Muscle of leg (tissue), 11 donors: ENCODE data around the gene PMM2. TPM values are rescaled to one million over a fixed set of nuclear protein-coding genes. Genes with fewer than 3 reads are reported as not detected.

Experiments used
- DNase-seq: peaks from one replicate; pipeline ENCODE4 v3.0.0; 2013
- H3K27ac ChIP-seq: one replicate; pipeline ENCODE4 v1.5.1; 2013; ENCODE audit warnings: mild to moderate bottlenecking, low read length, control low read depth
- H3K27me3 ChIP-seq: one replicate; pipeline ENCODE4 v1.6.1; 2013; ENCODE audit warnings: low read length; ENCODE audit not compliant: control insufficient read depth, insufficient read depth
- H3K36me3 ChIP-seq: one replicate; pipeline ENCODE4 v1.6.1; 2013; ENCODE audit warnings: low read length; ENCODE audit not compliant: control insufficient read depth, insufficient read depth
- H3K4me1 ChIP-seq: one replicate; pipeline ENCODE4 v1.6.1; 2013; ENCODE audit warnings: low read length; ENCODE audit not compliant: control insufficient read depth, insufficient read depth
- H3K4me3 ChIP-seq: one replicate; pipeline ENCODE4 v1.5.1; 2013; ENCODE audit warnings: low read length, control low read depth
- H3K9me3 ChIP-seq: replicated peaks from 2 replicates; pipeline ENCODE4 v1.6.1; 2013; ENCODE audit warnings: low read depth, low read length; ENCODE audit not compliant: control insufficient read depth
- WGBS: methylation state at CpG from one replicate; pipeline ENCODE4 v1.1.5; 2013; ENCODE audit warnings: missing lambda C conversion rate; ENCODE audit not compliant: insufficient coverage; 5-methylcytosine and 5-hydroxymethylcytosine counted together
- polyA plus RNA-seq, 8 donors: library from polyadenylated mRNA; unstranded; fragments of 120-200 nt; gene quantifications; one replicate each; pipeline versions ENCODE4 v1.2.1 to v1.2.3, GENCODE V29; 2013; ENCODE audit warnings: inconsistent platforms in 1 of 8, low replicate concordance in 1 of 8; ENCODE audit not compliant: insufficient read length in 8 of 8, insufficient read depth in 1 of 8
- total RNA-seq: library from RNA; stranded (reverse); fragments of 120-200 nt; gene quantifications from one replicate; pipeline ENCODE4 v1.2.4, GENCODE V29; 2013

PMM2 gene
- total and polyA plus RNA-seq, 9 donors = 17.5 to 26.2 (median 19.6) TPM

DNA sequence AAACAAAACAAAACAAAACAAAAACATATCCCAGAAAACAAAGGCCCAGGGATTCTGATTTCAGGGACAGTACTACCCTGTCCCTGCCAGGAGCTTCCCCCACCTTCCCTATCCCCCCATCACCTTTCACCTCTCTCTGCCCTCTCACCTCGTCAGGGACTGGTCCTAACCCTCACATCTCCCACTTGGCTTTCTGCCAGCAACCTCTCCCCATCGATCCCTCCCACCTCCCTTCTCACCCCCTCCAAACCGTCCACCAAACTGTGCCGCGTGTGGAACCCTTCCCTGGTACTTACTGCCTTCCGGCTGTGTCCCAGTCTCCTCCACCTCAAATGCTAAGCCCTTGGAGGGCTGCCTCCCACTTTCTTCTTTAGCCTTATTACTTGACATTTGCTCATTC, 36.6 kb upstream of the PMM2 start:
- Histone ChIP-seq H3K4me3 (no peak overlapping the region), H3K36me3 (peaks cover 25% of the 10 kb centered on the region), H3K27me3 (no peaks in the 10 kb centered on the region), H3K27ac (no peak overlapping the region), H3K9me3 (no peaks in the 10 kb centered on the region), H3K4me1 (no peaks in the 10 kb centered on the region)
- WGBS = 58% methylated on average over 6 of the region's 6 CpGs
- DNase-seq = no peak

DNA sequence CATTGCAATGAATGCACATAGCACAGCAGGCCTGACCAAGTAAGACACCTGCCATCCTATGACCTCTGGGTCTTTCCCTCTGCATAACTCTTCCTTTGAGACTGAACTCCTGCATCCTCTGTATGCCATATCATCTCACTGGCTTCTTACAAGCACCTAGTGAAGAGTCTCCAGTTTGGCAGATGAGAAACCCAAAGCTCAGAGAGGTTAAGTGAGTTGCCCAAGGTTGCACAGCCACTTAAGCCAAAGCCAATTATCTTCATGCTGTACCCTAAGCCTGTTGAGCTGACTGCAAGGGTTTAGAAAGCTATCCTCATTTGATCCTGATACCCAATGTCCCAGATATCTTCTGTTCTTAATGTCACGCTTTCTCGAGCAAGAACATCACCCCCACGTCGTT, 35.4 kb upstream of the PMM2 start:
- no peaks in the 10 kb centered on the region for H3K4me1 ChIP-seq
- WGBS = 73% methylated on average over 4 of the region's 4 CpGs

DNA sequence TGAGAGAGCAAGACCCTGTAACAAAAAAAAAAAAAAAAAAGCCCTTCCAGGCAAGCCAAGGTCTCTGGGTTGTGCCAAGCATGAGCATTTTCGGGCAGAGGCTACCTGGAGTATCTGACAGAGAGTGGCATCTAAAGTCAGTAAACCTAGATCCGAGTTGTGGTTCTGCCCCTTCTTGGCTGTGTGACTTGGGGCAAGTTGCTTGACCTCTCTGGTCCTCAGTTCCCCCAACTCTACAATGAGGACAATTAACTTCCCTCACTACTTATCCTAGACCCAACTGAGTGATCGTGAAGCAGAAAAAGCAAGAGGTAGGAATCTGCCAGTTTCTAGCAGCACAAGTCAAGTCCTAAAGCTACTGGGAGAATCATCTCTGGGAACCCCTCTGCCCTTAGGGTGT, 34.6 kb upstream of the PMM2 start:
- H3K9me3 ChIP-seq = no peaks in the 10 kb centered on the region
- peaks cover 22% of the 10 kb centered on the region for H3K36me3 ChIP-seq
- H3K4me1 ChIP-seq = no peaks in the 10 kb centered on the region
- H3K27me3 ChIP-seq = no peaks in the 10 kb centered on the region
- no peak overlapping the region for H3K27ac ChIP-seq
- 100% methylated on average over 1 of the region's 3 CpGs for WGBS
- no peak overlapping the region for H3K4me3 ChIP-seq
- DNase-seq = no peak

More for the DNA sequence above, 35.4 kb upstream of the PMM2 start:
- Histone ChIP-seq H3K27ac (no peak overlapping the region), H3K9me3 (no peaks in the 10 kb centered on the region), H3K4me3 (no peak overlapping the region), H3K36me3 (peaks cover 21% of the 10 kb centered on the region), H3K27me3 (no peaks in the 10 kb centered on the region)
- no peak for DNase-seq

DNA sequence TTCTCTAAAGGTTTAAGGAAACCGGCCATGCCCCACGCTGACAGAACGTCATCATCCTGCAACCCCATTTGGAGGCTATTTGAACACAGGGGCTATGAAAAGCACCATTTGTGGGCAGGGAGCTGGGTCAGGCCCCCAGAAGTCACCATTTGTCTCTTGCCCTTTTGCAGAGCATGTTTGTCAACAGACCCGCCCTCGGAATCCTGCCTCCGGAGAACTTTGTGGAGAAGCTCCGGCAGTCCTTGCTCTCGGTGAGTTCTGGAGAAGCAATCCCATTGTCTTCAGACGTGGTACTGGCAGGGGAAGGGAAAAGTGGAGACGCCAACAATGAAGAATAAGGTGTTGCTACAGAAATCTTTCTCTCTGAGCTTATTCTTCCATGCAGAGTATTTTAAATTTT, 33.7 kb upstream of the PMM2 start:
- H3K4me3 ChIP-seq = no peak overlapping the region
- H3K36me3 ChIP-seq = peaks cover 24% of the 10 kb centered on the region
- no peaks in the 10 kb centered on the region for H3K9me3 ChIP-seq
- no peaks in the 10 kb centered on the region for H3K4me1 ChIP-seq
- no peak overlapping the region for H3K27ac ChIP-seq
- DNase-seq = no peak
- H3K27me3 ChIP-seq = no peaks in the 10 kb centered on the region
- 57% methylated on average over 8 of the region's 10 CpGs for WGBS

DNA sequence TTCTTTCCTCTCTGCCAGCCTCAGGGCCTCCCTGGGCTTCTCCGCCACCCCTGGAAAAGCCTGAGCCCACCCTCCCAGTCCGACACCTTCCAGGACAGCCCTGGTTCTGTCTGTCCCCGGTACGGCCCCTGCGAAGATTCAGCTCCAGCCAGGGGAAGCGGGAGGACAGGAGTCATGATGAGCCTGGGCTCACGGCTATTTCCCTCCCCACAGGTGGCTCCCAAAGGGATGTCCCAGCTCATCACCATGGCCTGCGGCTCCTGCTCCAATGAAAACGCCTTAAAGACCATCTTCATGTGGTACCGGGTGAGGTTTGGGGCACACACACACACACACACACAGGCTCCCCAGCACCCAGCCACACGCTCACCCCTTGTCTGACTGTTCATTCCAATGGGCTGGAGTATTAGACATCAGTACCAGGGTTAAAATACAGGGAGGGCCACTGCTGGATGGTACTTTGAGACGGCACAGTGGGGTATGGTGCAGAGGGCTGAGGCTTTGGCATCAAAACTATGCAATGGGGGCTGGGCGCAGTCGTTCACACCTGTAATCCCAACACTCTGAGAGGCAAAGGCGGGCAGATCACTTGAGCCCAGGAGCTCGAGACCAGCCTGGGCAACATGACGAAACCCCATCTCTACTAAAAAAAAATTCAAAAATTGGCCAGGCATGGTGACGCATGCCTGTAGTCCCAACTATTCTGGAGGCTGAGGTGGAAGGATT, 33.0 kb upstream of the PMM2 start:
- no peaks in the 10 kb centered on the region for H3K27me3 ChIP-seq
- H3K9me3 ChIP-seq = no peaks in the 10 kb centered on the region
- DNase-seq = no peak
- no peak overlapping the region for H3K27ac ChIP-seq
- WGBS = 83% methylated on average over 8 of the region's 18 CpGs
- H3K4me3 ChIP-seq = no peak overlapping the region
- H3K4me1 ChIP-seq = no peaks in the 10 kb centered on the region
- peaks cover 26% of the 10 kb centered on the region for H3K36me3 ChIP-seq

DNA sequence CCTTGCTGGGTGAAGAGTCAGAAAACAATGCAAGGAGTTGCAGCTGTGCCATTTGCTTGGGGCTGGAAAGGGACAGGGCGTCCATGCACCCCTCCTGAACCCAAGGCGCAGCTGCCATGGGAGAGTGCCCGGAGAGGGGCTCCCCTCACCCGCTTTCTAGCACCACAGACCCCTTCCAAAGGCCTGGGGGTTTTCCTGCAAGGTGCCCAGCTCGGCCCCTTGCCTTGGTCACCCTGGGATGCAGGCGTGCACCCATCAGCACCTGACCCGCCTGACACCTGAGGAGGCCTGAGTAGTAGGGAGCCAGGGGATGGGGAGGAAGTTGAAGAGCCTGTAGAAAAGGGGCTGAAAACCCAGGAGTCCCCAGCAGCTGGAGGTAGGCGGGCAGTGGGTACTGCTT, 30.5 kb upstream of the PMM2 start:
- 93% methylated on average over 6 of the region's 8 CpGs for WGBS
- Histone ChIP-seq H3K36me3 (peaks cover 27% of the 10 kb centered on the region), H3K4me1 (no peaks in the 10 kb centered on the region), H3K4me3 (no peak overlapping the region), H3K27me3 (no peaks in the 10 kb centered on the region), H3K27ac (no peak overlapping the region), H3K9me3 (no peaks in the 10 kb centered on the region)
- DNase-seq = no peak

DNA sequence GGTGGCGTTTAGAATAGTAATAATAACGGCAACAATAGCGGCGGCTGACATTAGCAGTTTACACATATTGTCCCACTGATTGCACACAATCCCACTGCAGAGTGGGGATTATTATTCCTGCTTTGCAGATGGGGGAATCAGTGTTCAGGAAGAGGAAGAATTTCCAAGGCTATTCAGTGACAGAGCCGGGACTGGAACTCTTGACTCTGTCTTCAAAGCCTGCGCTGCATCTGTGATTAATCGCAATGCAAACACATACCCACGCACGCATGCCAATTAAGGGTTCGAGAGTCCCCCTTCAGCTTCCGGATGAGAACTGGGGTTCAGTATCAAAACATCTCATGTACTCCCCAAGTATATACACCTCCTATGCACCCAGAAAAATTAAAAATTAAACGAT, 29.4 kb upstream of the PMM2 start:
- DNase-seq = no peak
- Histone ChIP-seq H3K27ac (no peak overlapping the region), H3K9me3 (no peaks in the 10 kb centered on the region), H3K4me3 (no peak overlapping the region), H3K4me1 (no peaks in the 10 kb centered on the region), H3K27me3 (no peaks in the 10 kb centered on the region), H3K36me3 (peaks cover 36% of the 10 kb centered on the region)
- 89% methylated on average over 7 of the region's 12 CpGs for WGBS

DNA sequence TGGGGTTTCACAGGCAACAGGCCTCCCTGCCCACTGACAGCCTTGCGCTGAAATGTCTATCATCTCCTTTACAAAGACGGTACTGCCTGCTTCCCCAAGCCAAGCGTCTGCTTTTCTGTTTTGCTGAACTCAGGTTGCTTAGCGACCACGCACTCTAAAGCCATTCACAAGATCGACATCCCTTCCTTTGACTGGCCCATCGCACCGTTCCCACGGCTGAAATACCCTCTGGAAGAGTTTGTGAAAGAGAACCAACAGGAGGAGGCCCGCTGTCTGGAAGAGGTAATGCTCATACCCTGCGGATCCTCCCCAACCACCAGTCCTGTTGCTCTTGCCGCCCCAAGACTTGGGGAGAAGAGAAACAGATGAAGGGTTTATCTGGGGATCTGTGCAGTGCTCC, 28.9 kb upstream of the PMM2 start:
- Histone ChIP-seq H3K36me3 (peaks cover 36% of the 10 kb centered on the region), H3K27ac (no peak overlapping the region), H3K4me3 (no peak overlapping the region), H3K27me3 (no peaks in the 10 kb centered on the region), H3K9me3 (no peaks in the 10 kb centered on the region), H3K4me1 (no peaks in the 10 kb centered on the region)
- no peak for DNase-seq
- WGBS = 58% methylated on average over 2 of the region's 12 CpGs

DNA sequence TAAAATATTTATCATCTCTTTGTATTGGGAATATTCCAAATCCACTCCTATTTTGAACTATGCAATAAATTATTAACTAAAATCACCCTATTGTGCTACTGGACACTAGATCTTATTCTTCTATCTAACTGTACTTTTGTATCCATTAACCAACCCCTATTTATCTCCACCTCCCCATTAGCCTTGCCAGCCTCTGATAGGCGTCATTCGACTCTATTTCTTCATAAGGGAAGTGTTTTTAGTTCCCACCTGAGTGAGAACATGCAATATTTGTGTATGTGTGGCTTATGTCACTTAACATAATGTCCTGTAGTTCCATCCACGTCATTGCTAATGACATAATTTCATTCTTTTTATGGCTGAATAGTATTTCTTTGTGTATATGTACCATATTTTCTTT, 24.1 kb upstream of the PMM2 start:
- Histone ChIP-seq H3K4me3 (no peak overlapping the region), H3K9me3 (peaks cover 2% of the 10 kb centered on the region), H3K27ac (no peak overlapping the region), H3K27me3 (no peaks in the 10 kb centered on the region), H3K36me3 (peaks cover 52% of the 10 kb centered on the region), H3K4me1 (no peaks in the 10 kb centered on the region)
- WGBS = no CpG with 5 or more reads among the region's 3 CpGs
- no peak for DNase-seq

DNA sequence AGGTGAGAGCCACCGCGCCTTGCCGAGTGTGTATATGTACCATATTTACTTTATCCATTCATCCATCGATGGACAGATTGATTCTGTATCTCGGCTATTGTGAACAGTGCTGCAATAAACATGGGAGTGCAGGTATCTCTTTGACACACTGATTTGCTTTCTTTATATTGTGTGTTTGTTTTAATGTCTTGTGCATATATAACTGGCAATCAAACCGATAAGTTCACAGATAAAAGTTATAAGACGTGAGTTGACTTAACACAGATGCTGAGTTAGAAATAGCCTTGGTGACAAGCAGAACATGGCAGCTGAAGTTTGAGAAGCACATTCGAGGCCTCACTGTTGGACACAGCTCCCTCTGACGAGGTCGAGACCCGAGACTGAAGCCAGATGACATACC, 23.4 kb upstream of the PMM2 start:
- 62% methylated on average over 6 of the region's 11 CpGs for WGBS
- Histone ChIP-seq H3K36me3 (peaks cover 52% of the 10 kb centered on the region), H3K9me3 (peaks cover 2% of the 10 kb centered on the region)

DNA sequence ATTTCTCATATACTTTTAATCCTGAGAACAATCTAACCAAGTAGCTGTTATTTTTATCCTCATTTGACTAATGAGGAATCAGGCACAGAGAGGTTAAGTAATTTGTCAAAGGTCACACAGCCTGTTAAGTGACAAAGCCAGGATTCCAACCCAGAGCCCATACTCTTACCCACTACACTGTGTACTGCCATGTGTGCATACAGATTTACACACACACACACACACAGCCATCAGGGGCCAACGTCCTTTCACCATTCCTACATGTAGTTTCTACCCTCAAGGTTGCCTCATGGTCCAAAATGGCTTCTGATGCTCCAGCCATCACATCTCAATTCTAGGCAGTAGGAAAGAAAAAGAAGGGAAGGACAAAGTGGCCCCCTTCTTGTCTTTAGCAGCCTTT, 22.3 kb upstream of the PMM2 start:
- no peak overlapping the region for H3K27ac ChIP-seq
- H3K9me3 ChIP-seq = peaks cover 2% of the 10 kb centered on the region
- no peak overlapping the region for H3K4me3 ChIP-seq
- H3K27me3 ChIP-seq = no peaks in the 10 kb centered on the region
- no CpG with 5 or more reads among the region's 1 CpG for WGBS
- DNase-seq = no peak
- H3K36me3 ChIP-seq = peaks cover 61% of the 10 kb centered on the region
- no peaks in the 10 kb centered on the region for H3K4me1 ChIP-seq

More for the DNA sequence above, 23.4 kb upstream of the PMM2 start:
- Histone ChIP-seq H3K27me3 (no peaks in the 10 kb centered on the region), H3K4me3 (no peak overlapping the region), H3K4me1 (no peaks in the 10 kb centered on the region), H3K27ac (no peak overlapping the region)
- no peak for DNase-seq
